T-helper 1 cell (primary cell): ENCODE data around the gene NDUFS7.

Experiments
- DNase-seq, 5 donors: peaks; one replicate each; pipeline ENCODE4 v3.0.0-alpha.2; 2012 to 2020
- total RNA-seq, 4 donors: gene quantifications; one replicate each; lab custom pipeline; 2026; lab: John Stamatoyannopoulos, UW

The NDUFS7 gene
- total RNA-seq, result 18.7 to 32.5 (median 25.7) reads per million in 4 donors

DNA sequence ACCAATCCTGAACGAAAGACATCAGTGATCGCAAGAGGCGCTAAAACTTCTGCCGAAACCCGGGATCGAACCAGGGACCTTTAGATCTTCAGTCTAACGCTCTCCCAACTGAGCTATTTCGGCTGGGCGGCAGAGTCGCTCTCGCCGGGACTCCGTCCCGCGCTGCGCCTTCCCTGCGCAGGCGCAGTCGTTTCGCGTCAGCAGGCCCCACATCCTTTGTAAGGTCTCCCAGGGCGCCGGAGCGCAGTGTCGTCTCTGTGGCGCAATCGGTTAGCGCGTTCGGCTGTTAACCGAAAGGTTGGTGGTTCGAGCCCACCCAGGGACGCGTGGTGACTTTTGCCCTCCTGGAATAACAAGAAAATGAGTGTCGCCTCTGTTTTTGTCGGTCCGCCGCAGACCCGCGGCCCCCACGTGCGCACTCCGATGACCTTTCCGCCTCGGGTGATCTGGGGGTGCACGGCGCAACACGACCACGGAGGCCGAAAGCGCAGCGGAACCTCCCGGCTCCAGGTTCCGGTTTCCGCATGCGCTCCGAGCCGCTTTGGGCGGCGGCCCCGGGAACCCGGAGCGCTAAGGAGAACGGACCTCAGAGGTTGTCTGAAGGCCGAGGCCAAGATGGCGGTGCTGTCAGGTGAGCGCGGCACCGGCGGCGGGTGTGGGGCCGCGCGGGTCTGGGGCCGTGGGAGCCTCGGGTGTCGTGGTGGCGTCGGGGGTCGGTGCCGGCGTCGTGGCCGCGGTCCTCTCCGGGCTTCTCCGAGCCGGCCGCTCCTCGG lies at the start of gene NDUFS7:
TSS of gene NDUFS7 (plus strand) at position 596 of the 773 bp plus-strand sequence. CDS start at position 616, 20 bp downstream.
- DNase-seq, result peak; percentile 77 to 92 (median 86)

DNA sequence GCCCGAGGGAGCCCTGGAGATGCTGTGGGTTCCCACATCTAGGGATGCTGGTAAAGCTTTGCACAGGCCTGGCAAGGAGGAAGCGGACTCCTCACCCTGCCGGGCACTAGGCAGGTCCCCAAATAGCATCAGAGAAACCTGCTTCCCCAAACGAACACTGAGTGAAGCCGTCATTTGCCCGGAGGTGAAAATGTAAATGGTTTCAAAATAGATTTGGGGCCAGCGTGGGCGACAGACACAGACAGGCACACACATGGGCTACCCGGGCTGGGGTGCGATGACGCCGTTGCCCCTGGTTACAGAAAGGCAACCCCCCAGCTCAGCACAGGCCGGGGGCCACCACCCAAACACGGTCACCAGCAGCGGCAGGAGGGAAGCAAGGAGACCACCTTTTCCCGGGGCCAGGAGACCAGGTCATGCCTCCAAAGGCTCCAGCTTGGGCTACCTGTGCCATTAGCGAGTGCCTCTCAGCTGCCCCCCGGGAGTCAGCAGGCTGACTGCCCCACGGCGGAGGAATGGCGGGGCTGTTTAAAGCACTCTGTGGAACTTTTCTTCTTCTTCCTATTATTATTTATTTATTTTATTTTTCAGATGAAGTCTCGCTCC lies 47.5 kb upstream of the NDUFS7 start:
- no peak for DNase-seq

DNA sequence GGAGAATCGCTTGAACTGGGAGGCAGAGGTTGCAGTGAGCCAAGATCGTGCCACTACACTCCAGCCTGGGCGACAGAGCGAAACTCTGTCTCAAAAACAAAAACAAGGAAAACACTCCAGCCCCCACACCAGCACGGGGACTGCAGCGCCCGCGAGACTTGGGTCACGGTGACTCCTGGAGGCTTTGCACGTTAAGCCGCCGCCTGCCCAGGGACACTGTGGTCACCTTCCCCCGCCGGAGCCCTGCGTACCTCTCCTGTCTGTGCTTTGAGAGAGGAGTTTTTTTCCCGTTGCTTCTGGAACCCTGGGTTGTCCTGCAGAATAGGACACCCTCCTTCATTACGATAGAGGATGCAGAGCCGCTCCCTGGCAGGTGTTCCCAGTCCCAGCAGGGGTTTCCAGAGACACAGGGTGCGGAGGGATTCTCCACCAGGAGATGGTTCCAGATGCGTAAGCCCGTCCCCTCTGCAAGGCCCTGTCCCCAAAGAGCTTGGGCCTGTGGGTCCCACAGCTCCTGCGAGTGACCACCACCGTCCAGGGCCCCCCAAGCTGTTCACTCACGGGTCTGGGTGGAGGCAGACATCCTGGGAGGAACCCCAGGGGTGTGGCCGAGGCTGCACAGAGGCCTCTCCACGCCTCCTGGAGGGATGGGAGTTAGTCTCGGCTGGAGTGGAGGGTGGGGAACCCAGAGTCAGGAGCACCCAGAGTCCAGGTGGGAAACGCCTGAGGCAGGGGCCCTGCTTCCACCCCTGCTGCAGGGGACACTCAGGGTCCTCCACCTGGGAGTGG lies 42.8 kb upstream of the NDUFS7 start:
- DNase-seq, result no peak

DNA sequence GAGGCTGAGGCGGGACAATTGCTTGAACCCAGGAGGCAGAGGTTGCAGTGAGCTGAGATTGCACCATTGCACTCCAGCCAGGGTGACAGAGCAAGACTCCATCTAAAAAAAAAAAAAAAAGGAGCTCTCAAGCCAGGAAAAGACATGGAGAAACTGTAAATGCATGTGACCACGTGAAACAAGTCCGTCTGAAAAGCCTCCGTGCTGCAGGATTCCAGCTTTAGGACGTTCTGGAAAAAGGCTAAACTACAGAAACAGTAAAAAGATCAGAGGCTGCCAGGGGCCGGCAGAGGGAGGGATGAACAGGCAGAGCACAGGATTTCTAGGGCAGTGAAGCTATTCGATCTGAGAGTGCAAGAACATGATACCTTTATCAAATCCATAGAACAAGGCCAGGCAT lies 40.7 kb upstream of the NDUFS7 start:
- no peak for DNase-seq

DNA sequence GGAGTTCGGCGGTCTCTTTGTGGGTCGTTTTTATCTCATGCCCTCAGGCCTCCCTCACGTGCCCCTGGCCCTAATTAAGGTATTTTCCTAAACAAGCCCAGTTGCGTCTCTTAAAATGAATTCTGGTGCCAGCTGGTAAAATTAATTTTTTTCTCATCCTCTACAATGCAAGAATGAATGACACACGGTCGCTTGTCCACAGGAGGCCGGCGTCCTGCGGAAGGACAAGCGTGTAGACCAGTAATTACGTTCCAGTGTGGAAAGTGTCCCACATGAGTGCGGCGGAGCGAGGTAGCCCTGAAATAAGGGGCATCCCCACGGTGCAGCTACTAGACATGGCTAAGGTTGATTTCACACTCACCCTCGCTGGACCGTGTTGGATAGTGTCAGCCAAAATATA lies 34.5 kb upstream of the NDUFS7 start:
- DNase-seq, result no peak

DNA sequence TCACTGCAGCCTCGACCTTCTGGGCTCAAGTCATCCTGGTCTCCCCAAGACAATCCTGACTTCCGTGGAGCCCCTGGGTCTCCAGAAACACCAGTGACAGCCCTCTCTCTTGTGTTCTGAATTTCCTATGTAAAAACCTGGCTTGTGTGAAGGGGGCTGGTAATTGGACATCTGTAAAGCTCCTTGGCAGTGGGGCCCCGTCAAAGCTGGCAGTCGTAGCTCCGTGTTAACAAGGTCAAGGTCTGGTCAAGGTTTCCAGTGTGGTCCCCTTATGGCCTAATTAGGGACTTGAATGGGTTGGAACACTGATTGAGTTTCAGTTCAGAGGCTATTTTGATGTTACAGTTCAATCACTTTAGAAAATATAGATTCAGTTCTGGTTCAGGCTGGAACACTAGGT lies 32.8 kb upstream of the NDUFS7 start:
- no peak for DNase-seq

DNA sequence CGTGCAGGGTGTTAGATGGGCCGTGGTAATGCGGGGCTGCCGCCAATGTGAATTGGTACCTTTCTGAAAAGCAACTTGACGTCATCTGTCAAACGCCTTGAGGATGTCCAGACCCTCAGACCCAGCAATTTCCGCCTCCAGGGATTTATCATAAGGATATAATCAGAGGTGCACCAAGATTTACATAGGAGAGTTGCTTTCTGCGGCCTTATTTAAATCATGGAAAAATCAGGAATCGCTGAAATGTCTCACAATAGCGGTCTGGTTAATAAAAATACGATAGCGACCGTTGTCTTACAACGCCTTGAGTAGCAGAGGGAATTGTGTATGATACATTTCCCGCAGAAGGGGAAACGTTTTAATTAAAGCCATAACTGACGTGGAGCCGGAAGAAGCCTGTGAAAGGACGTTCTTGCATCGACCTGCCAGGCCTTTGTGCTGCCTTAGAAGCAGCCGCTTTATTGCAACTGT lies 32.3 kb upstream of the NDUFS7 start:
- no peak for DNase-seq

DNA sequence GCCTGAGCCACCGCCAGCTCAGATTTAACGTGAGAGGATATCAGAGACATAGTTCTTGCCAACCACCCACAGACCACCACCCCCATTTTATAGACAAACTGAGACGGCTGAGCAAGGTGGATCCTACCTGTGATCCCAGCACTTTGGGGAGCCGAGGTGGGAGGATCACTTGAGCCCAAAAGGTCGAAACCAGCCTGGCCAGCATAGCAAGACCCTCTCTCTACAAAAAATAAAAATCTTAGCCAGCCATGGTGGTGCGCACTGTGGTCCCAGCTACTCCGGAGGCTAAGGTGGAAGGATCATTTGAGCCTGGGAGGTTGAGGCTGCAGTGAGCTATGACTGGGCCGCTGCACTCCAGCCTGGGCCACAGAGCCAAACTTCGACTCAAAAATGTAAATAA lies 30.6 kb upstream of the NDUFS7 start:
- no peak for DNase-seq

DNA sequence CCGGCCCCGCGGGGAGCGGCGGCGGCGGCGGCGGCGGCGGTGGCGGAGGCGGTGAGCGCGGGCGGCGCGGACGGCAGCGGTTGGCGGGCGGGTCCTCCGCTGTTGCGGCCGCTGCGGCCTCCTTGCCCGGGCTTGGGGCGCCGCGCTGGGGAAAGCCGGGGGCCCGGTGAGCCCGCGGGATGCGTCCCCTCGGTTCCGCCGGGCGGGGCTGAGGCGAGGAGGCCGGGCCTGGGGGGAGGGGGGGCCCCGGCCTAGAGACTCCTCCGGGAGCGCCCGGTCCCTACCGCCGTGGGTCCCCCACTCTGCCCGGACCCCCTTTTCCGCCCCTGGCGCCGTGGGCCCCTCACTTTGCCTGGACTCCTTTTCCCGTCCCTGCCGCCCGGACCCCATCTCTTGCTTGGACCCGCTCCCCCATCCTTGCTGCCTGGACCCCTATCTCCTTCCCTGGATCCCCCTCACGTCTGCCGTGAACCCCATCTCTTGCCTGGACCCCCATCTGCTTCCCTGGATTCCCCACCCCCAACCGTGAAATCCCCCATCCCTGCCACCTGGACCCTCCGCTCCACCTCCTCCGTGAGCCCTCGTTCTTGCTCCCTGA lies 28.6 kb upstream of the NDUFS7 start:
- DNase-seq, result peak in 1 of 5 donors; percentile 22

DNA sequence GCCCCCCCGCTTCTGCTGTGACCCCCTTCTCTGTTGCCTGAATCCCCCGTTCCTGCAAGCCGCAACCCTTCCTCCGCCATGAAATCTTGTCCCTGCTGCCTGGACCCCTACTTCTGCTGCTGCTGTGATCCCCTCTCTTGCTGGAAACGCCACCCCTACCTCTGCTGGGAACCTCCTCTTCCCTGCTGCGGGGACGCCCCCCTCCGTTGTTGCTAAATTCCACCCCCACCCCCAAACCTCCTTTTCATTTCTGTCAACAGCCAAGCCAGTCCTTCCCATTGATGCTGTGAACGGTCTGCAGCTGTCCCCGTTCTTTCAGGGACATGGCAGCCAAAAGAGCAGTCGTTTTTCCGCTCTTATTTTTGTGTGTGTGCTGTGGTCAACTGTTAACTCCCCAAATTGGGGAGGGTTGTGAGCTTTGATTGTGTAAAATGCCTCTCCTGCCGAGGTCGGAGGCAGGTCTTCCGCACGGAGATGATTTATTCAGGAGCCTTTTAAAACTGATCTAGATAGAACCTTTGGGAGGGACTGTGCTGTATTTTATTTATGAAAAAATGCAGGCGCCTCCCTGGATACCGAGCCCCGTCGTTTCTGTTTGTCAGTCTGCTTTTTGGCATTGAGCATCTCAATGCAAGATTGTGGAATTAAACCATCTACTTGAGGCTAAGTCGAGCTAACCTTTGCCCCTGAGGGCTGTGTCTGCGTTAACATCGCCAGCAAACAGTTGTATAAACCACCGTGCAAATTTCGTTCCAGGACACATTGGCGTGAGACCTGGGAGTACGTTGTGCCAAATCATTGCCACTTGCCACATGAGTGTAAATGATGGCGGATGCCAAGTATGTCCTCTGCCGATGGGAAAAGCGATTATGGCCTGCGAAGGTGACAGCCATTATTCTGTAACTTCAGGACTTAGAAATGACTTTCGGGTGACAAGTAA lies 27.9 kb upstream of the NDUFS7 start:
- no peak for DNase-seq

DNA sequence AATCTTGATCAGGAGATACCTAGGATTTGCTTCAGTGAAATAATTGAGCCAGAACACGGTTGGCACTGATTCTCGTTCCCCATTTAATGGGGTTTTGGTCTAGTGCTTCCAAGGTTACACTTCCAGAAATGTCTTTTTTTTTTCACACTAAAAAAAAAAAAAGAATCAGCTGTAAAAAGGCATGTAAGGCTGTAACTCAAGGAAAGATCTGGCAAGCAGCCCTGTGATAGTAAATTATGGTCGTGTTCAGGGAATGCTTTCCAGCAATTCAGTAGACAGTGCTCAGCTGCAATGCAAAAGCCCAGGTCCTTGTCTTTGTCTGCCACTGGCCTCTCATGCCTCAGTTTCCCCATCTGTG lies 27.2 kb upstream of the NDUFS7 start:
- DNase-seq, result no peak

DNA sequence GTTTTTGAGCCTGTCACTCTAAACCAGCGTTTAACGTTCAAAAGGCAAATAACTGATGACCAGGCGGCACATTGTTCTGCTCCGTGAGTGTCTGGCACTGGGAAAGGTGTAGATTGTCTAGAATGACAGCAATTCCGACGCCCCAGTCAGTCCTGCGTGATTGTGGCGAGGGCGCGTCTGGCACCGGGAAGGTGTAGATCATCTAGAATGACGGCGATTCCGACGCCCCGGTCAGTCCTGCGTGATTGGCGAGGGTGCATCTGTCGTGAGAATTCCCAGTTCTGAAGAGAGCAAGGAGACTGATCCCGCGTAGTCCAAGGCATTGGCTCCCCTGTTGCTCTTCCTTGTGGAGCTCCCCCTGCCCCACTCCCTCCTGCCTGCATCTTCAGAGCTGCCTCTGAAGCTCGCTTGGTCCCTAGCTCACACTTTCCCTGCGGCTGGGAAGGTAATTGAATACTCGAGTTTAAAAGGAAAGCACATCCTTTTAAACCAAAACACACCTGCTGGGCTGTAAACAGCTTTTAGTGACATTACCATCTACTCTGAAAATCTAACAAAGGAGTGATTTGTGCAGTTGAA lies 26.1 kb upstream of the NDUFS7 start:
- no peak for DNase-seq

DNA sequence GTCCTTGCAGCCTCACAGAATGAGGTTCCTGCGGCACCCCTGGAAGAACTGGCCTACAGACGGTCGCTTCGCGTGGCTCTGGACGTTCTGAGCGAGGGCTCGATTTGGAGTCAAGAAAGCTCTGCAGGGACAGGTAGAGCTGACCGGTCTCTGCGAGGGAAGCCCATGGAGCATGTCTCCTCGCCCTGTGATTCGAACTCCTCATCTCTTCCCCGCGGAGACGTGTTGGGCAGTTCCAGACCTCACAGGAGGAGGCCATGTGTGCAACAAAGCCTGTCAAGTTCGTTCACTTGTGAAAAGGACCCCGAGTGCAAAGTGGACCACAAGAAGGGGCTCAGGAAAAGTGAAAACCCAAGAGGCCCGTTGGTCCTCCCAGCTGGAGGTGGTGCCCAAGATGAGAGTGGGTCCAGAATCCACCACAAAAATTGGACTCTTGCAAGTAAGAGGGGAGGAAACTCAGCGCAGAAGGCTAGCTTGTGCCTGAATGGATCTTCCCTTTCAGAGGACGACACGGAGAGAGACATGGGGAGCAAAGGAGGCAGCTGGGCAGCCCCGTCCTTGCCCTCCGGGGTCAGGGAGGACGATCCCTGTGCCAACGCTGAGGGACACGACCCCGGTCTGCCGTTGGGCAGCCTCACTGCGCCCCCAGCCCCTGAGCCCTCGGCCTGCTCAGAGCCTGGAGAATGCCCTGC lies 23.4 kb upstream of the NDUFS7 start:
- no peak for DNase-seq

DNA sequence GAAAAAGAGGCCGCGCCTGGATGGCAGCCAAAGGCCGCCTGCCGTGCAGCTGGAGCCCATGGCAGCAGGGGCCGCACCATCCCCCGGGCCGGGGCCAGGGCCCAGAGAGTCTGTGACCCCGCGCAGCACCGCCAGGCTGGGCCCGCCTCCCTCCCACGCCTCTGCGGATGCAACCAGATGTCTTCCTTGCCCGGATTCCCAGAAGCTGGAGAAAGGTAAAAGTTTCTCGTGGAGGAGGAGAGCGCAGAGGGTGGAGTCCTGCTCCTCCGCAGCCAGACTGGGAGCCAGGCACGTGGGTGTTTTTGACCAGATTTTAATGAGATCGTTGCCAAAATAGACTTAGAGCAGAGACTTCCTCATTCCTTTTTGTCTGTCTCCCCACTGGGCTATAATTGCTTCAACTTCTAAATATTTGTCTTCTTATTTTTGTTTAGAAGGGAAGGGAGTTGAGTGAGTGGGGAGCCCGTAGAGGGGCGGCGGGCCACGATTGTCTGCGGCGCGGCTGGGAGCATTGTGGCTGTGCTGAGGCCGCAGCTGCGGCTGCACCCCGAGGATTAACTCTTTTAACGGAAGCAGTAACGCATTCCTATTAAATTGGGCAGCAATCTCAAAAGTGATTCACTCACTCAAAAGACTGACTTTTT lies 22.8 kb upstream of the NDUFS7 start:
- no peak for DNase-seq

DNA sequence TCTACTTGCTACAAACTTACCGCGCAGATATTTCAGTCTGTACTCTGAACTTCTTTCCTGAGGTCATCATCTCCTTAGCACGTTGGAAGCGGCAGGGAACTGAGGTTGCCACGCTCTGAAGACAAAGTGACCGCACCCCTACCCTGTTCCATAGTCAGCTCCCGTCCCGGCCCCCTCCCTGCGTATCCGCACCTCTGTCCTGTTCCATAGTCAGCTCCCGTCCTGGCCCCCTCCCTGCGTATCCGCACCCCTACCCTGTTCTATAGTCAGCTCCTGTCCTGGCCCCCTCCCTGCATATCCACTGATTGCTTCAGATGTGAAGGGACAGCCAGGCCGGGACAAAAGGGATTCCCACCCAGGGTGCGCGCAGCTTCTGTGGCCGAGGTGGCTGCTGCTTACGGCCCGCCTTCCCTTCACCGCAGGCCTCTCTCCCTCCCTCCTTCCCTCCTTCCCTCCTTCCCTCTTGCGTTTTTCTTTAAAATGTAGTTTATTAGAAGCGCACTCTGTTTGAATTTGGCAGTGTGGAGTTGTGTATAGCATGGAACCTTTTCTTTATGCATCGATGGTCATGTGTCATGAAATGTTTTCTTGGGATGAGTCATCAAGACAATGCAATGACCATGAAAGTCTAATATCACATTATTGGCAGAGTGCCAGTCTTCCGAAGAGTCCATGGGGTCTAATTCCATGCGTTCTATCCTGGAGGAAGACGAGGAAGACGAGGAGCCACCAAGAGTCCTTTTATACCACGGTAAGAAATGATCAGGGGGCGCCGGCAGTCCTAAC lies 21.9 kb upstream of the NDUFS7 start:
- no peak for DNase-seq

DNA sequence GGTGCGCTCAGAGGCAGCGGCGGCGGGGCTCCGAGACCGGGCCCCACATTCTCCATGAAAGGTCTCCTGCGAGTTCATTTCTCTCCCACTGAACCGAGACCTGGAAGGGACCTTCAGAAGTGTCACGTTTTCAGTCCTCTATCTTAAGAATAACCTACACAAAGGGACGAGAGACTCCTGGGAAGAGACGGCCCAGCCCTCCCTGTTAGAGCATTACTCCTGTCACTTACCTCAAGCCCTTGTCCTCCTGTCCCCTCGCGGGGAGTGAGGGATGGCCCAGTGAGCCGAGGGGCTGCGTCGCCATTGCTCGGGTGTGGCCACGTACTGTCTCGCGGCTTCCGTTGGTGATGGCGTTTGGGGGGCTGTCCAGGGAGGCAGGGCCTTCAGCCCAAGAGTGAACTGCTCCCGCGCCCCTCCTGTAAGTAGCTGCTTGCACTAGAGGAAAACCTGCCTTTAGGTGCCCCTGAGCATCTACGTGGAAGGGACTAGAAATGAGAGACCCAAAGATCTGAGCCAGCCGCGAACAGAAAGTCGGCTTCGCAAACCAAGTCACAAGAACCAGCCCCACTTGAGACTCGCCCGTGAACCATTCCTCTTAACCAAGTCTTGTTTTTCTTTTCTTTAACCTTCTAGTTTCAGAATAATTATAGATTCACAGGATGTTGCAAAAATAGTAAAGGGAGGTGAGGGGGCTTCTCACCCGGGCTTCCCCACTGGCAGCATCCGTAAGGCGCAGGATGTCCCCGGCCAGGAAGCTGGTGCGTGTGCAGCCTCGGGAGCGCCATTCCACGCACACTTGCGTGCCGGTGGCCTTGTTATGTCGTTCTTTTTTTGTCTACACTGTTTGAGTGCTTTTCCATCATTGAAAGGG lies 21.1 kb upstream of the NDUFS7 start:
- DNase-seq, result no peak

DNA sequence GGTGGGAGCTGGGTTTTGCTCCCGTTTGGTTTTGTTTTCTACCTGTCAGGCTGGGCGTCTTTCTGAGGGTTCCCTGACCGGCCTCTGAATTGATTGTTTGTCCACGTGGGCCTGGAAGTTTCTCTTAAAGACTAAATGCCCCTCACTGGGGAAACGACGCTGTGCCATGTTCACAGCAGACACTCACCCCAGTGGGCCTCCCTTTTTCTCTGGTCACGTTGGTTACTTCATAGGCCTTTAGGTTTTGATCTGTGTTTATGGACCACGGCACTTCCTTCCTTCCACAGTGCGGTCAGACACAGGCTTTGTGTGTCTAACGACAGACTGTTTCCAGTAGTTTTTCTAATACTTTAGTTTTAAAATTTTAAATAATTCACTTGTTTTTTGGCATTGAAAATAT lies 20.1 kb upstream of the NDUFS7 start:
- DNase-seq, result peak in 2 of 5 donors; percentile 16 to 17

DNA sequence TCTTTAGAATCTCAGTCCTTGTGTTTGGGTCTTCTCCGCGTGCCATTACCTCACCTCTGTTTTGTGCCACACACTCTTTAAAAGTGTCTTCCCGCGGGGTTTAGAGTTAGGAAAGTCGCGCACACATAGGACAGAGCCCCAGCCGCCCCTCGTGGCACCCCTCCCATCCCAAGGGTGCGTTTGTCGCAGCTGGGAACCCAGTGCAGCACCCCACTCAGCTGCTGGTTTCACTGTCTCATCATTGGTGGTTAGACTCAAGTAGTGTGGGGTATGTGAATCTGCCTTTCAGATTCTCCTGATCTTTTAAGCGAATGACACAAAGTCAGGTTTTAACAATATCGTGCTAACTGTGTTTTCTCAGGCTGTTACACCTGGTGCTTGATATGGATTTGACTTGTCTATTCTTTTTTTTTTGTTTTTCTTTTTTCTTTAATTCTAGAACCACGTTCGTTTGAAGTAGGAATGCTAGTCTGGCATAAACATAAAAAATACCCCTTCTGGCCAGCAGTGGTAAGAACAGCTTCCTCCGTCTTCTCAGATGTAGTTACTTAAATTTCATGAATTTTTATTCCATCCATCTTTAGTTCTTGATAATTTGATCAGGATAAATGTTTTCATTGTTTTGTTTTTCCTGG lies 19.5 kb upstream of the NDUFS7 start:
- no peak for DNase-seq
